HG03565 (cell line): ENCODE data around the gene ZNHIT1.

Experiments used
- ATAC-seq: cut with Tn5 transposase; IDR thresholded peaks from one replicate; pipeline ENCODE4 v1.9.1; 2021; ENCODE audit warnings: mild to moderate bottlenecking, moderate library complexity; ENCODE audit not compliant: unreplicated experiment

The ZNHIT1 gene

GRCh38 chr7:101217388-101218235 is at the start of gene ZNHIT1, which contains the start of gene PLOD3:
ZNHIT1 (plus strand) TSS chr7:101218165; CDS start chr7:101218196, 31 bp downstream.
PLOD3 (minus strand) TSS chr7:101217581; CDS start chr7:101217274, 307 bp downstream.
- ATAC-seq = peak; percentile 69

GRCh38 chr7:101168412-101169049 is 49.4 kb upstream of the ZNHIT1 start:
- no peak for ATAC-seq

- no peak for ATAC-seq
These were observed 48.7 kb upstream of the ZNHIT1 start for GRCh38 chr7:101169110-101169837.

- ATAC-seq = no peak
These were observed 48.0 kb upstream of the ZNHIT1 start for GRCh38 chr7:101169838-101170551.

- ATAC-seq = no peak
These were observed 47.1 kb upstream of the ZNHIT1 start for GRCh38 chr7:101170617-101171441.

GRCh38 chr7:101171442-101171837 is 46.5 kb upstream of the ZNHIT1 start:
- ATAC-seq = no peak

- no peak for ATAC-seq
These were observed 45.7 kb upstream of the ZNHIT1 start for GRCh38 chr7:101172005-101172853.

- ATAC-seq = no peak
These were observed 44.9 kb upstream of the ZNHIT1 start for GRCh38 chr7:101172854-101173751.

- no peak for ATAC-seq
These were observed 44.2 kb upstream of the ZNHIT1 start for GRCh38 chr7:101173752-101174244.

- ATAC-seq = no peak
These were observed 43.6 kb upstream of the ZNHIT1 start for GRCh38 chr7:101174322-101174854.

GRCh38 chr7:101175664-101176063 is 42.3 kb upstream of the ZNHIT1 start:
- ATAC-seq = no peak

- no peak for ATAC-seq
These were observed 40.3 kb upstream of the ZNHIT1 start for GRCh38 chr7:101177644-101178043.

- ATAC-seq = no peak
These were observed 38.8 kb upstream of the ZNHIT1 start for GRCh38 chr7:101179117-101179516.

GRCh38 chr7:101179713-101180112 is 38.3 kb upstream of the ZNHIT1 start:
- no peak for ATAC-seq

- ATAC-seq = no peak
These were observed 37.7 kb upstream of the ZNHIT1 start, which contains the start of gene NAT16 for GRCh38 chr7:101180130-101180755. NAT16 (minus strand) TSS chr7:101180293; CDS start chr7:101174807, 5,486 bp downstream.

- no peak for ATAC-seq
These were observed 32.6 kb upstream of the ZNHIT1 start for GRCh38 chr7:101185258-101185839.

- no peak for ATAC-seq
These were observed 31.8 kb upstream of the ZNHIT1 start for GRCh38 chr7:101186194-101186593.
